Activated gamma-delta T cell treated with Interleukin-2 at 50 U/mL for 16 hours (primary cell): Measurements from ENCODE around the gene PRMT7.
"Not testable (repeated sequence)": the region's sequence is repeated elsewhere in the genome, so short reads cannot be mapped to it uniquely, and the experiment has no call there.

Experiments
- DNase-seq: peaks from one replicate; pipeline ENCODE4 v3.0.0-alpha.2; 2020

Gene PRMT7

GRCh38 chr16:68283801-68284598 is 26.8 kb upstream of the PRMT7 start:
- DNase-seq: no peak

DNA sequence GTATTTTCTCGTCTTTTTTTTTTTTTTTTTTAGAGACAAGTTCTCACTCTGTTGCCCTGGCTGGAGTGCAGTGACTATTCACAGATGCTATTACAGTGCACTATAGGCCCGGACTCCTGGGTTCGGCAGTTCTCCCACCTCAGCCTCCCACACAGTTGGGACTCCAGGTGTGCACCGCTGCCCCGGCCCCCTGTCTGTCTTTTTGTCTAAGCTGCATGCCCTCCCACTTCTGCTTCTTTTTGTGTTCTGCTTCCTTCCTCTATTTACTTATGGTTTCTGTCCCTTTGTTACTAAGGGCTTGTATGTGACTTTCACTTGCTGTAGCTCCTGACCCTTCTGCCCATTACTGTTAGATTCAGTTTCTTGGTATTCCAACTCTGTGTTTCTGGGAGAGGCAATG is 26.0 kb upstream of the PRMT7 start:
- no peak for DNase-seq

GRCh38 chr16:68285683-68286082 is 25.1 kb upstream of the PRMT7 start:
- no peak for DNase-seq

- DNase-seq: peak; percentile 41
Measured at GRCh38 chr16:68286153-68287074, 24.4 kb upstream of the PRMT7 start.

- peak; percentile 45 for DNase-seq
Measured at GRCh38 chr16:68287276-68288251, 23.3 kb upstream of the PRMT7 start.

DNA sequence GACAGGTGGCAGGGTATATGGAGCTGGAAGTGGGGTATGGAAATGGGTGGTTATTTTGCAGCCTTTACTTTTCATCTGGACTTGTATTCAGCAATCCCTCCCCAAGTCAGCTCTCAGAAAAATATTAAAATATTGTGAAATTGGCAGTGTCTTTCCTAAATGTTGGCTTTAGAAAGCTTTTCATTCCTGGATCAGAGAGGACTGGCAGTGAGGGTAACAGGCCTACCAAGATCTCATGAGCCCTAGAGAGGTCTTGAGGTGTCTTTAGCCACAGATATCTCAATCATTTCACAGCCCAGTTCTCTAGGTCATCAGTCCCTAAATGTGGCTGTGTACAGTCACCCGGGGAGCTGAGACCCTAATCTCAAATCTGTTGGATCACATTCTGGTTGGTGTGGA is 22.6 kb upstream of the PRMT7 start:
- no peak for DNase-seq

GRCh38 chr16:68288796-68289195 is 22.0 kb upstream of the PRMT7 start:
- not testable (repeated sequence) for DNase-seq

DNA sequence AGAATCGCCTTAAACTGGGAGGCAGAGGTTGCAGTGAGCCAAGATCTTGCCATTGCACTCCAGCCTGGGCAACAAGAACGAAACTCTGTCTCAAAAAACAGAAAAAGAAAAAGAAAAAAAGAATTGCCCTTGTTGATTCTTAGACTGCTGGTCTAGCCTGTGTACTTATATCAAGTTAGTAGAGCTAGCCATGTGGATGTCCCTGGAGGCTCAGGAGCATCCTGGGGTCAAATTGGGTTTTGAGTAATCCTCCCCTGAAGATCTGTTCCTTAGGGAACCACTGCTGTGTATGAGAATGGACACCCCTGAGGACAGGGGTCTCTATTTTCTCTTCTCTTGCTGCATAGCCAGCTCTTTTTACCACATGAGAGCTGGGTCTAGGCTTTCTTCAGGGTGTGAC is 21.6 kb upstream of the PRMT7 start:
- no peak for DNase-seq

- DNase-seq: peak; percentile 30
Measured at GRCh38 chr16:68289621-68290329, 21.0 kb upstream of the PRMT7 start.

DNA sequence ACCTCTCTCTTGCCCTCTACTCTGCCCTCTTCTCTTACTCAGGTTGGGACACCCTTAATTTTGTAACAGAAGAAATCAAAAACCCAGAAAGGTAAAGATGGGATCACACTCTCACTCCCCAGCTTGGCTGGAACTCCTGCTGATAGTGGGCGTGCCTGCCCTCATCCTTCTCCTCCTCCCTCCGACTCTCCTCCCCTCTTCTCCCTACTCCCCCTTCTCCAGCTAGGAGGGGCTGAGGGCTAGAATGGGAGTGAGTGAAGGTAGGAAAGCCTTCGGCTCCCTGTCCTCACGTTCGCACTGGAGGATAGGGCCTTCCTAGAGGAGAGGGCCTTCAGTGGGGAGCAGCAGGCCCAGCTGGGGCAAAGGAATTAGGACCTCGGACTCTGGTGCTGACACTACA is 20.4 kb upstream of the PRMT7 start:
- DNase-seq: no peak

GRCh38 chr16:68291227-68291626 is 19.6 kb upstream of the PRMT7 start:
- DNase-seq: no peak

DNA sequence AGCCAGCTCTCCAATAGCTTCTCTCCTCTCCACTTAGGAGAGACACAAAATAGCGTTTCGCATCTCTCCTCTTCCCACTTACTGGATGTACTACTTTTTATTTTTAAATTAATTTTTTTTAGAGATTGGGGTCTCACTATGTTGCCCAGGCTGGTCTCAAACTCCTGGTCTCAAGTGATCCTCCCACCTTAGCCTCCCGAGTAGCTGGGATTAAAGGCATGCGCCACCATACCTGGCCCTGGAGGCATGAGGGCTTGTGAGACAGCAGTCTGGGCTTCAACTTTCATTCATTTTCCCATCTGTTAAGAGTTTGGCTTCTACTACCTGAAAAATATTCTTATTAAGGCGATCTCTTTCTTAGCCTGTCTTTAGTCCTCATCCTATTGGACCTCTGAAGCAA is 18.4 kb upstream of the PRMT7 start:
- no peak for DNase-seq

GRCh38 chr16:68296291-68296690 is 14.5 kb upstream of the PRMT7 start:
- DNase-seq: no peak

- no peak for DNase-seq
Measured at GRCh38 chr16:68296693-68297092, 14.1 kb upstream of the PRMT7 start.

DNA sequence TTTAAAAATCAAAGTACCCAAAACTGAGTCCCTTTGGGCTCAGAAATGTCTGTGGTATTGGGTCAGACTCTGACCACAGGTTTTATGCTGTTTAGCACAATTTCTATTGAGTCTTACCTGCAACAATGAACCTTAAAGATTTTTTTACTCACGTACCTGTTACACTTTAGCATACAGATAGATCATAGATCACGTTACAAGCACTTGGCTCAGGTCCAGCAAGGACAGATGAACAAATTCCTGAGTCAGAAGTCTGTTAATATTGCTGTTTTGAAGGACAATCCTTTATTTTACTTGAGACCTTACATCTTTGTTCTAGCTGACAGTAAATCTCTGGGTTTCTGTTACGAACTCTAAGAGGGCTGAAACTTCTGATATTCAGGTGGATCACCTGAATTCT is 12.9 kb upstream of the PRMT7 start:
- no peak for DNase-seq

DNA sequence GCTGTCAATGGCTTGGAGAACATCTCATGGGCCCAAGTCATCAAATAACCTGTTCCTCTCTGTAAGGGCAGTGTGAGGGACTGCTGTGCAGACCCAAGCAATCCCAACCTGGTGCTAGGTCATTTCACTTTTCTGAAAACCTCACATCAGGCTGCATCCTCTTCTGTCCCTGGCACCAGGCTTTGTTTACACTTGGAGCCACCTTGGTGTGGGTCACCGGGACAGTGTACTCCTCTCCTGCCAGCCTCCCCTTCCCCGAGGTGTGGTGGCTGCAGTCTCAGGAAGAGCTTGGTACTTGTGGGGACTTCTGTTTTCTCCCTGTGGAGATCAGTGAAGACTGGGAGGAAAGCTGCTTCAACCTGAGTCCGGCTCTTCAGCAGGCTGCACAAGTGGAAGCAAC is 12.5 kb upstream of the PRMT7 start:
- no peak for DNase-seq

DNA sequence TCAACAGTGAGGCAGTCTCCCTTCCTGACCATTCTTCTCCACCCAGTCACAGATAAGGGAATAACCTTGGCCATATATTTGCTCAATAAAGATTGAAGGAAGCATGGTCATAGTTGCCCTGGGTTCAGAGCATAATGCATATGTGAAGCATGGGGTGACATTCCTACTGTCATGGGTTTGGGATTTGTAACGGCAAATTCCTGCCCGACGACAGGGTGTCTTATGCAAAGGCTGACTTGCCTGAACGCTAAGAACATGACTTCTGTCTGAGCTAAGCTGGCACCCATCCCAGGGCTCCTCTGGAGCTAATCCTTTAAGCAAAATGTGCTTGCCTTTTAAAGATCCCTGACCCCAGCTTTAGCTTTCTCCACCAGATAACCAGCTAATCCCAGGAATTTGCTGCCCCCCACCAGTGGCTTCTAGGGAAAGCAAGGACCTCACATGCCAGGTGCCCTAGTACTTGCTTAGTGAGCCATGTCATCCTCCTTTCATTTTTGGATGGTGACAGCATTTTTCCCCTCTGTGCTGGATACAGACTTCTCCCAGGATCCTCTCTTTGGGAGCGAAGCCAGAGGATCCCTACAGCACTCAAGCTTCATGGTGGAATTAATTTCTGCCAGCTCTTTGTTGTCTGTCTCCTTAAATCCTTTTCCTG is 11.8 kb upstream of the PRMT7 start:
- DNase-seq: no peak

DNA sequence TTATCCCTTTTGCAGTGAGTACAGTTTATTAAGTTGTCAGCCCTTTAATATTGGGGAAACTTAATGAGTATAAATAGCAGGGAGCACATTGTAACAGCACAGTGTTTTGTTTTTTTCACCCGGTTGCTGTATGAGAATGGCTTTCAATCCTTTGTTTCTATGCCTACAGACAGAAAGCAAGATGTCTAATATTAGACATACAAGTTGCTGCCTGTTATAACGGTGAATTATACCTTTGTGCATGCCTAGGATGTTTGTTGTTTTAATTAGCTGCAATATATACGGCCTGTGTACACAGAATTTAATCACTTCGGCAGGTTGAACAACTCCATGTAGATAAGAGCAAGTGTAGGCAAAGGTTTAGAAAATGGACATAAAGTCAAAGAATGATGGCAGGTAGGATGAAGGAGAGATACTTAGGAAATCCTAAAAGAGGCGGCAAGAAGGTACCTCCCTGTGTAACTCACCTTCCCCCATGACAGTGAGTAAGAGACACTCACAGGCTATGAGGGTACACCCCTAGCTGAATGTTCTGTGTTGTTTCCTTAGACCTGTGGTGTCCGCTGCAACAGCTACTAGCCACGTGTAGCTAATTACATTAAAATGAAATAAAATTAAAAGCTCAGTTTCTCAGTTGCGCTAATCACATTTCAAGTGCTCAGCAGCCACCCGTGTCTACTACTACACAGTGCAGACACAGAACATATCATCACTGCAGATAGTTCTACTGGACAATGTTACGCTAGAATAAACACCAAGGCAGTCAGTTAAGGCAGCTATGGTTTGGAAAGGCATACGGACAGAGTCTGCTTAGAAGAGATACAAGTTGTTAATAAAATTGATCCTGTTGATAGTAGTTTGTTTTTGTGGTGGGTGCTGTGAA is 11.0 kb upstream of the PRMT7 start:
- no peak for DNase-seq

DNA sequence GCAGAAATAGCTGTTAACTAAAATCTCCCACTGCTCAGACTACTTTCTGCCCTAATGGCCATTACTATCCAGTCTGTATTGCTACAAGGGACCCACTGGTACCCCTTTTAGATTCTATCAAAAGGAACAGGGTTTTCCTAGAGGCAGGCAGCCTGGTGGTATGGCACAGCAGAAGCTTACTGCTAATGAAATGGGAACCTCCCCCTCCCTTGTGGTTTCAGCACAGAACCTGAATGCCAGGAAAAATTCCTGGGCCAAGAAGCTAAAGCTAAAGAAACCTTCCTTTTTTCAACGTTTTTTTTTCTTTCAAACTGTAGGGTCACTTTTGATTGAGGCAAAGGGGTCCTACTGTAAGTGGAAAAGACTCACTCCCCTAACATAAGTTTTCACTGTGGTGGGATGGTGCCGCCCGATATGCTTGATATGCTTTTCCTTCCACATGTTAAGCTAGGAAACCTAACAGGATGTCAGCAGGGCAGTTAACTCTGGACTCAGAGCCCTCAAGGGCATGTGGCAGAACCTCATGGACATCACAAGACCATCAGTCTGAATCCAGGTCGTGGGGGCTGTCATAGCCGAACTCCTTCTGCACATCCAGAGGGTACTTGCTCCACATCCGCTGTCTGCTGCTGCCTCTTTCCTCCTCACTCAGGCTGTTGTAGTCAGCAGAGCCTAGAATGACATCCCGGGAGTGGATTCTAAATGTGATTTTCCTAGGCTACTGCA is 9.9 kb upstream of the PRMT7 start:
- no peak for DNase-seq

DNA sequence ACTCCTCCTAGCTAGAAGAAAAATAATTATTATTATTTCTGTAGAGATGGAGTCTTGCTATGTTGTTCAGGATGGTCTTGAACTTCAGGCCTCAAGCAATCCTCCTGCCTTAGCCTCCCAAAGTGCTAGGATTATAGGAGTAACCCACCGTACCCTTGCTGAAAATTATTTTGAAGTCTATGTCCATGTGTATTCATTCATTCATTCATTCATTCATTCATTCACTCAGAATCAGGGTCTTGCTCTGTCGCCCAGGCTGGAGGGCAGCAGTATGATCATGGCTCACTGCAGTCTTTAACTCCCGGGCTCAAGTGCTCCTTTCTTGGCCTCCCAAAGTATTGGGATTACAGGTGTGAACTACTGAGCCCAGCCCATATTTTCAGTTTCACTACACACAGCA is 4.2 kb upstream of the PRMT7 start:
- no peak for DNase-seq
